Right hindlimb (tissue), 1 donor: Measurements from ENCODE around the gene PRTN3.
"Not testable (repeated sequence)": the region's sequence is repeated elsewhere in the genome, so short reads cannot be mapped to it uniquely, and the experiment has no call there.

ENCODE experiments used
- DNase-seq: peaks from one replicate; pipeline ENCODE4 v3.0.0-alpha.2; 2018

The PRTN3 gene

GRCh38 chr19:868458-869244, 27.9 kb downstream of the PRTN3 start:
- DNase-seq, result no peak

GRCh38 chr19:869245-870177, 28.7 kb downstream of the PRTN3 start:
- DNase-seq, result peak; percentile 77

GRCh38 chr19:870314-870713, 29.5 kb downstream of the PRTN3 start:
- no peak for DNase-seq

- DNase-seq, result peak; percentile 68
Observed at GRCh38 chr19:870963-871401, 30.2 kb downstream of the PRTN3 start.

GRCh38 chr19:871446-872265, 30.9 kb downstream of the PRTN3 start:
- no peak for DNase-seq

- DNase-seq, result no peak
Observed at GRCh38 chr19:872266-872951, 31.6 kb downstream of the PRTN3 start.

- DNase-seq, result no peak
Observed at GRCh38 chr19:873084-873483, 32.3 kb downstream of the PRTN3 start.

- no peak for DNase-seq
Observed at GRCh38 chr19:873561-874041, 32.8 kb downstream of the PRTN3 start.

- DNase-seq, result no peak
Observed at GRCh38 chr19:875265-875879, 34.6 kb downstream of the PRTN3 start.

GRCh38 chr19:876089-876488, 35.3 kb downstream of the PRTN3 start:
- no peak for DNase-seq

GRCh38 chr19:876780-877314, 36.0 kb downstream of the PRTN3 start:
- DNase-seq, result no peak

- not testable (repeated sequence) for DNase-seq
Observed at GRCh38 chr19:877992-878660, 37.3 kb downstream of the PRTN3 start.

GRCh38 chr19:878751-879561, 38.2 kb downstream of the PRTN3 start:
- DNase-seq, result not testable (repeated sequence)

GRCh38 chr19:879711-880438, 39.1 kb downstream of the PRTN3 start:
- DNase-seq, result no peak

- no peak for DNase-seq
Observed at GRCh38 chr19:881385-882071, 40.7 kb downstream of the PRTN3 start.

GRCh38 chr19:882871-883497, 42.2 kb downstream of the PRTN3 start:
- no peak for DNase-seq

- no peak for DNase-seq
Observed at GRCh38 chr19:883661-884211, 42.9 kb downstream of the PRTN3 start.
